ENCODE results near the gene NEU2. TPM values are rescaled to one million over a fixed set of nuclear protein-coding genes. Genes with fewer than 3 reads are reported as not detected.

NEU2 gene
- total and polyA plus RNA-seq, 2 experiments from 2014 or later, result not detected

DNA sequence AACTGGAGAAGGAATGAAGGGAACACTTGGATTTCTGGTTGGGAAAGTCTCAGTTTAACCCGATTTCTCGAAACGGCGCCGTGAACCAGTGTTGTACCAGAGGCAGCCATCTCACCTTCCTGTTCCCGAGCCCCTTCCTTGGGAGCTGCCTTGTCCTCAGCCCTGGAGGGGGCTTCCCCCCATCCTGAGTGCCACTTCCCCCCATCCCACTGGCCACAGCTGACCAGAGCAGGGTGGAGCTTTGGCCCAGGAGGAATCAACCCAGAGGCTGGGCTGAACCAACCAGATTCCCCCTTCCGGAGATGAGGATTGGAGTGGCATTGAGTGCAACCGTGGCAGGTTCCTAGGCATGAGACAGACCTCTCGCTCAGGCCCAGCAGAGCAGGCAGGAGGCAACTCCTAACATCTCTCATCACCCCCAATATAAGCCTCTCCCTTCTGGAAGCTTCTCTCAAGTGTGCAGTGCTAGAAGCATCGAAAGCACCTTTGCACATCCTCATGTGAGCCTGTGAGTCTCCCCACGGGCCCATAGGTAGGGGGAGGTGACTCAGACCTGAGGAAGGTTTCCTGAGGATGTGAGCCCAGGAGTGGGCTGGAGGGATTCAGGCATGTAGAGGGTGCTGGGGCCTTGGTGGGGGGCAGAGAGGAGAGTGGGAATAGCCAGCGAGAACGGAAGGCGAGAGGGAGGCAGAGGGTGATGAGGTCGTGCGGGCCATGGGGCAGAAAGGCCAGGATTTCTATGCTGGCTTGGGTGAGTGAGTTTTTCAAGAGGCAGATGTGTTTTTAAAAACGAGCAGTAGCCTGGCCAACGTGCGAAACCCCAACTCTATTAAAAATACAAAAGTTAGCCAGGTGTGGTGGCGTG, 31.4 kb upstream of the NEU2 start:
- H4K20me1 ChIP-seq (ENCODE audit: insufficient read depth, poor library complexity, severe bottlenecking), result no peaks in the 10 kb centered on the region
- no peaks in the 10 kb centered on the region for H3K27me3 ChIP-seq
- no peaks in the 10 kb centered on the region for H3K9me3 ChIP-seq (ENCODE audit: low read depth)
- H3K27ac ChIP-seq, result no peak overlapping the region
- no peaks in the 10 kb centered on the region for H3K9me2 ChIP-seq (replicated peaks; ENCODE audit: insufficient read depth)
- TF ChIP-seq, protein P1, sequence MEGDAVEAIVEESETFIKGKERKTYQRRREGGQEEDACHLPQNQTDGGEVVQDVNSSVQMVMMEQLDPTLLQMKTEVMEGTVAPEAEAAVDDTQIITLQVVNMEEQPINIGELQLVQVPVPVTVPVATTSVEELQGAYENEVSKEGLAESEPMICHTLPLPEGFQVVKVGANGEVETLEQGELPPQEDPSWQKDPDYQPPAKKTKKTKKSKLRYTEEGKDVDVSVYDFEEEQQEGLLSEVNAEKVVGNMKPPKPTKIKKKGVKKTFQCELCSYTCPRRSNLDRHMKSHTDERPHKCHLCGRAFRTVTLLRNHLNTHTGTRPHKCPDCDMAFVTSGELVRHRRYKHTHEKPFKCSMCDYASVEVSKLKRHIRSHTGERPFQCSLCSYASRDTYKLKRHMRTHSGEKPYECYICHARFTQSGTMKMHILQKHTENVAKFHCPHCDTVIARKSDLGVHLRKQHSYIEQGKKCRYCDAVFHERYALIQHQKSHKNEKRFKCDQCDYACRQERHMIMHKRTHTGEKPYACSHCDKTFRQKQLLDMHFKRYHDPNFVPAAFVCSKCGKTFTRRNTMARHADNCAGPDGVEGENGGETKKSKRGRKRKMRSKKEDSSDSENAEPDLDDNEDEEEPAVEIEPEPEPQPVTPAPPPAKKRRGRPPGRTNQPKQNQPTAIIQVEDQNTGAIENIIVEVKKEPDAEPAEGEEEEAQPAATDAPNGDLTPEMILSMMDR (IDR thresholded peaks at IDR 0.05; ENCODE audit: poor library complexity), result no peak
- no peak for TF ChIP-seq EZH2phosphoT487 (IDR thresholded peaks at IDR 0.05; ENCODE audit: low read depth, severe bottlenecking, unreplicated experiment)
- no peak for TF ChIP-seq EZH2 (IDR thresholded peaks at IDR 0.05; ENCODE audit: borderline replicate concordance)
- no peak overlapping the region for H3K4me3 ChIP-seq
- WGBS (ENCODE audit: low lambda C conversion rate, missing lambda C conversion rate), result 93% methylated on average over 17 of the region's 20 CpGs
- no peaks in the 10 kb centered on the region for H3K4me1 ChIP-seq (ENCODE audit: insufficient read depth)
- H2AFZ ChIP-seq, result no peak overlapping the region
- DNase-seq (ENCODE audit: low spot score), result no peak
- no peak overlapping the region for H3K4me2 ChIP-seq
- H3K36me3 ChIP-seq (replicated peaks; ENCODE audit: insufficient read depth, low read depth), result no peaks in the 10 kb centered on the region
- no peaks in the 10 kb centered on the region for H3K79me2 ChIP-seq

DNA sequence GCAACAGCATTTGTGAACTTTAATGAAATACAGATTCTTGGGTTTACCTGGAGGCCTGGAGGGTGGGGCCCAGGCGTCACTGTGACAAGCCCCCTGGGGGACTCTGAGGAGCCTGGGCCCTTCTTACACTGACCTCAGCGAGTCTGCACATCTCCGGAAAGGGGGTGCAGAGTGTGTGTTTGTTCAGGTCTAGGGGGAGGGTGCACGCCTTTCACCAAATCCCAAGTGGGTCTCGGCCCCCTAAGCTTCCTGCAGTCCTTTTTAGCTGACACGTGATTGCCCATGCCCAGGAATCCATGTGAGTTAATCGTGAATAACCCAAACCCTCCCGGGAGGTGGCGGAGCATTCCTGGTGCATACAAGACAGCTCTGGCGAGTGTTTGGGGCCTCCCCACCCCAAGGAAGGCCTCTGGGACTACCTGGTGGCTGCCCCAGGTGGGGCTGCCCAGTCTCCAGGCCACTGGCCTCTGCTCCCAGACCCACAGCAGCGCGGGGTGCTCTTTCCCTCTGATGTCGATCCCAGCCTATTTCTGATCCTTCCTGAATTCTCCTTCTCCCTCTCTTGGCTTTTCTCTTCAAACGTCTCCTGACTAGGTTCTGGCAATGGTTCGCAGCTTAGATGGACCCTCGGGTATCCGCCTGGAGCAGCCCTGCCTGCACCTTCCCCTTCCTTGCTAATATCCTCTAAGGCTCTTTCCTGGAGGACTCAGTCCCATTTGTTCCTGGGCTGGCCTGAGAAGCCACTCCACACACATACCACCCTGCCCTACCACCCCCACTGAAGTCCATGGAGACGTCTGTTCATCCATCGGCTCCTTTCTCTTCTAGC, 29.4 kb upstream of the NEU2 start:
- no peak overlapping the region for H2AFZ ChIP-seq
- no peak overlapping the region for H3K4me2 ChIP-seq
- 87% methylated on average over 19 of the region's 19 CpGs for WGBS (ENCODE audit: low lambda C conversion rate, missing lambda C conversion rate)
- H3K79me2 ChIP-seq, result no peaks in the 10 kb centered on the region
- TF ChIP-seq EZH2phosphoT487 (IDR thresholded peaks at IDR 0.05; ENCODE audit: low read depth, severe bottlenecking, unreplicated experiment), result no peak
- TF ChIP-seq, protein P1 (IDR thresholded peaks at IDR 0.05; ENCODE audit: poor library complexity), result no peak
- no peak for TF ChIP-seq EZH2 (IDR thresholded peaks at IDR 0.05; ENCODE audit: borderline replicate concordance)
- no peaks in the 10 kb centered on the region for H4K20me1 ChIP-seq (ENCODE audit: insufficient read depth, poor library complexity, severe bottlenecking)
- no peak for DNase-seq (ENCODE audit: low spot score)
- no peak overlapping the region for H3K4me3 ChIP-seq
- no peaks in the 10 kb centered on the region for H3K9me2 ChIP-seq (replicated peaks; ENCODE audit: insufficient read depth)
- H3K27me3 ChIP-seq, result no peaks in the 10 kb centered on the region
- no peaks in the 10 kb centered on the region for H3K36me3 ChIP-seq (replicated peaks; ENCODE audit: insufficient read depth, low read depth)
- H3K27ac ChIP-seq, result no peak overlapping the region
- no peaks in the 10 kb centered on the region for H3K9me3 ChIP-seq (ENCODE audit: low read depth)
- no peaks in the 10 kb centered on the region for H3K4me1 ChIP-seq (ENCODE audit: insufficient read depth)

DNA sequence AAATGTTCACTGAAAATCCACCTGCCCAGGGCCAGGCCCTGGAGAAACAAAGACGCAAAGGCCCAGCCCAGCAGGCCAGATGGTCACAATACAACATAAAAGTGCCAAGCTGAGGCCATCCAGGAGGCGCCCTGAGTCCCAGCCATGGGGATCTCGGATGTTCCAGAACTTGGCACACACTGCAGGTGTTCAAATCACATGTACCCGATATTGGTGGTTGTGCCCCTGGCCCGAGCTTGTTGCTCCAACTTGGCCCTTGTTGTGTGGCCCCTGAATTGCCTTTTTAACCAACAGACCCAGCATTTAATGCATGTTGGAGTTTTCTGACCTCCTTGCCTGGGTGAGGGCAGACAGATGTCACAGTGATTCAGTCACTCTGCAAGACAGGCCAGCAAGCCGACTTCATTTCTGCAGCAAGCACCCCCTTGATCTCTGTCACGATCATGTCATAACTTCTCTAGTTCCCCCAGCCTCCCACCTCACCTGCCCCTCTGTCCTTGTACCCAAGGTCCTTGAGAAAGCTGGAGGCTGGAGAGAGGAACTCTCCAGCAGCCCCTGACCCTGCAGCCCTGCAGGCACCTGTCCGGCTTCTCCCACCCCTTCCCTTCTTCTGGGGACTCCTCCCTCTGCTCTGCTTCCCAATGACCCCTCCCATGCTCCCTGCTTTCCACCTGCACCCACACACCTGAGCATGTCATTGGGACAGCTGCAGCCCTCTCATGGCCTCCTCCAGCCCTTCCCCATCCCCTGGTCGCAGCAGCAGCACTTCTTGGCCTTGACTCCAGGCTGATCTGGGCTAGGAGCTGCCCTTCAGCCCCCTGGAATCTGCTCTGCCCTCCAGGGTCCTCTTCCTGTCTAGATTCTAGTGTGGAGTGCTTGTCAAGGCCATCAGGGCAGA, 28.6 kb upstream of the NEU2 start:
- no peaks in the 10 kb centered on the region for H3K9me2 ChIP-seq (replicated peaks; ENCODE audit: insufficient read depth)

More for the DNA sequence above, 28.6 kb upstream of the NEU2 start:
- no peak overlapping the region for H2AFZ ChIP-seq
- no peaks in the 10 kb centered on the region for H3K79me2 ChIP-seq
- no peak for DNase-seq (ENCODE audit: low spot score)
- H3K9me3 ChIP-seq (ENCODE audit: low read depth), result no peaks in the 10 kb centered on the region
- H3K4me3 ChIP-seq, result no peak overlapping the region
- TF ChIP-seq, protein P1 (IDR thresholded peaks at IDR 0.05; ENCODE audit: poor library complexity), result no peak
- TF ChIP-seq EZH2phosphoT487 (IDR thresholded peaks at IDR 0.05; ENCODE audit: low read depth, severe bottlenecking, unreplicated experiment) (no peak), EZH2 (IDR thresholded peaks at IDR 0.05; ENCODE audit: borderline replicate concordance) (no peak)
- H3K36me3 ChIP-seq (replicated peaks; ENCODE audit: insufficient read depth, low read depth), result no peaks in the 10 kb centered on the region
- 89% methylated on average over 9 of the region's 9 CpGs for WGBS (ENCODE audit: low lambda C conversion rate, missing lambda C conversion rate)
- no peaks in the 10 kb centered on the region for H3K4me1 ChIP-seq (ENCODE audit: insufficient read depth)
- no peaks in the 10 kb centered on the region for H4K20me1 ChIP-seq (ENCODE audit: insufficient read depth, poor library complexity, severe bottlenecking)
- H3K4me2 ChIP-seq, result no peak overlapping the region
- no peaks in the 10 kb centered on the region for H3K27me3 ChIP-seq
- no peak overlapping the region for H3K27ac ChIP-seq

Data from hepatocyte (in vitro differentiated cells).